GM10847 (cell line): Measurements from ENCODE around the gene MASP1.

Experiments
- POLR2A ChIP-seq: IDR thresholded peaks from 2 replicates; pipeline ENCODE4 v1.6.1; 2011; ENCODE audit not compliant: insufficient read length; ENCODE audit errors: extremely low read depth

MASP1 gene

DNA sequence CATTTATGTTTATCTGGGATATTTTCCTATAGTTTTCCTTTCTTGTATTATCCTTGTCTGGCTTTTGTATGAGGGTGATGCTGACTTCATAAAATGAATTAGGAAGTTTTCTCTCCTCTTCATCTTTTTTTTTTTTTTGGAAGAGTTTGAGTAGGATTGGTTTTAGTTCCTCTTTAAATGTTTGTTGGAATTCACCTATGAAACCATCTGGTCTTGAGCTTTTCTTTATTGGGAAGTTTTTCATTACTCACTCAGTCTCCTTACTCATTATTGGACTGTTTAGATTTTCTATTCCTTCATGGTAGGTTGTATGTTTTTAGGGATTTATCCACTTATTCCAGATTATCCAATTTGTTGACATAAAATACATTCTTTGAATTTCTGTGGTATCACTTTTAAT is 18.7 kb upstream of the MASP1 start:
- no peak for TF ChIP-seq POLR2A

DNA sequence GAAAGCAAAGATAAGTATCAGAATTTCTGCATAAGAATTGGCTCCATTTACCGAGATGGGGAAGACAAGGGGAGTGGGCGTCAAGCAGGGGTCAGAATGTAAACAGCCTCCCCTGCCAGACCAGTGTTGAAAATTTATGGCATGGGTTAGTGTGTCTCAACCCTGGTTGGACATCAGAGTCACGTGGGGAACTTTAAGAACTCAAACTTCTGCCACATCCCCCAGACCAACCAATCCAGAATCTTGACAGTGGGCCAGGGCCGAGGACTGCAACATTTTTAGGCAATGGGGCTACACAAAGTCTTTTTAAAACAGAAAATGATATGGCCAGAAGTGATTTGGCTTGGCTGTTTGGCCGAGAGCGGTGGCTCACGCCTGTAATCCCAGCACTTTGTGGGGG is 14.3 kb upstream of the MASP1 start:
- no peak for TF ChIP-seq POLR2A

DNA sequence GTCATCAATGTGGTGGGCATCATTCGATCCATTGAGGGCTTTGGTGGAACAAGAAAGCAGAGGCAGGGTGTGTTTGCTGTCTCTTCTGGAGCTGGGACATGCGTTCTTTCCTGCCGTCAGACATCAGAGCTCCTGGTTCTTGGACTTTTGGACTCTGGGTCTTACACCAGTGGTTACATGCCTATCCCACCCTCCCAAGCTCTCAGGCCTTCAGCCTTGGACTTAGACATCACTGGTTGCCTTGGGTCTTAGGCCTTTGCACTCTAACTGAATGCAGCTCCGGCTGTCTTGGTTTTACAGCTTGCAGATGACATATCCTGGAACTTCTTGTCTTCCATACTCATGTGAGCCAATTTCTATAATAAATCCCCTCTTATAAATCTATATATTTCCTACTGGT is 8.1 kb upstream of the MASP1 start:
- TF ChIP-seq POLR2A, result no peak

DNA sequence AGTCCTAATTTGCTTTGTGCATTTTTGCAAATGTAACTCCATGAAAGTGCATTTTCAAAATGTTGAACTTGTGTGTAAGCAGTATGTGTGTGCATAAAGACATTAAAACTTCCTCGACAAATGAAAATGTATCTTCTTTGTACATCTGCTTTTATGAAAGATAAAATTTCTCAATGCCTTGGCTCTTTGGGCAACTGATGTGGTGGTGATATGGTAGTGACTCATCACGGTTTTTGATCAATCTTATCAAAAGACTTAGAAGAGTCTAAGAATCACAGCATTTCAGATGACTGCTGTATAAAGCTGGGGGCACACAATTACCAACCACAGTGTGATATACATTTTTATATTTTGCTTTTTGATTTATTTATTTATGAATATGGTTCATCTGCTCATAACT is 5.4 kb upstream of the MASP1 start:
- TF ChIP-seq POLR2A, result no peak

DNA sequence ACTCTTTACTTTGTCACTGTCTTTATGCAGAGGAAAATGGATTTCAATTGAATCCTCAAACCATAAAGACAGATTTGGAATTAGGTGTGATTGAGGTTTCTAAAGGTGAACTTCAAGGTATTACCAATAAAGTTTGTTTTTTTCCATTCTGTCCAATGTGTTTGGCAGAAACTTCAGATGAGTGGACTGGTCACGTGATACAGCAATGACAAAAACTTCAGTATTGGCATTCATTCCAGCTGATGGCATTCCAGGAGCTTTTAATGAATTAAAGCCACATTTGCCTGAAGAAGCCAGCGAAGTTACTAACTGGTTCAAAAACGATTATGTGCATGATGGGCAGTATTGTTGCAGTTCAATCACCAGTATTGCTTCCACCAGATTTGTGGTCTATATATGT is 4.5 kb upstream of the MASP1 start:
- TF ChIP-seq POLR2A, result no peak

DNA sequence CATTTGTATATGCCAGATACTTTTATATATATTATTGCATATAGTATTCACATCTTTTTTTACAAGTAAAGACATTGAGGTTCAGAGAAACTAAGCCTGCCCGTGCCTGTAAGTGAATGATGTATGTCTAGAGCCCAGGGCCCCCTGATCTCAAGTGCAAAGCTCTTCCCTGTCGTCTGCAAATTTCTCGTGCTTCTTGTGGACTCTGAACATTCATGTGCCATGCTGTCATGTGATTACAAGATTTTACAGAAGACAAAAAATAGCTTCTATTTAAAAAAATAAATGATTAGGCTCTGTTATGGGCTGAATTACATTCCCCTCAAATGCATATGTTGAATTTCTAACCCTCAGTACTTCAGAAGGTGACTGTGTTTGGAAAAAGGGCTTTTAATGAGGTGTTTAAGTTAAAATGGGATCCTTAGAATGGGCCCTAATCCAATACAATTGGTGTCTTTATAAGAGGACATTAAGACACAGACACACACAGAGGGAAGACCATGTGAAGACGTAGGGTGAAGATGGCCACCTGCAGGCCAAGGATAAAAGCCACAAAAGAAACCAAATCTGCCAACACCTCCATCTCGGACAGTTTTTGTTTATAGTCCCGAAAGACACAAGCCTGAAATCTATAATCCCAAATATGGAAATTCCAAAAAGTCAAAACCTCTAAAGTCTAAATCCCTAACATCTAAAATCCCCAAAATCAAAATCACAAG is 3.9 kb upstream of the MASP1 start:
- TF ChIP-seq POLR2A, result no peak

DNA sequence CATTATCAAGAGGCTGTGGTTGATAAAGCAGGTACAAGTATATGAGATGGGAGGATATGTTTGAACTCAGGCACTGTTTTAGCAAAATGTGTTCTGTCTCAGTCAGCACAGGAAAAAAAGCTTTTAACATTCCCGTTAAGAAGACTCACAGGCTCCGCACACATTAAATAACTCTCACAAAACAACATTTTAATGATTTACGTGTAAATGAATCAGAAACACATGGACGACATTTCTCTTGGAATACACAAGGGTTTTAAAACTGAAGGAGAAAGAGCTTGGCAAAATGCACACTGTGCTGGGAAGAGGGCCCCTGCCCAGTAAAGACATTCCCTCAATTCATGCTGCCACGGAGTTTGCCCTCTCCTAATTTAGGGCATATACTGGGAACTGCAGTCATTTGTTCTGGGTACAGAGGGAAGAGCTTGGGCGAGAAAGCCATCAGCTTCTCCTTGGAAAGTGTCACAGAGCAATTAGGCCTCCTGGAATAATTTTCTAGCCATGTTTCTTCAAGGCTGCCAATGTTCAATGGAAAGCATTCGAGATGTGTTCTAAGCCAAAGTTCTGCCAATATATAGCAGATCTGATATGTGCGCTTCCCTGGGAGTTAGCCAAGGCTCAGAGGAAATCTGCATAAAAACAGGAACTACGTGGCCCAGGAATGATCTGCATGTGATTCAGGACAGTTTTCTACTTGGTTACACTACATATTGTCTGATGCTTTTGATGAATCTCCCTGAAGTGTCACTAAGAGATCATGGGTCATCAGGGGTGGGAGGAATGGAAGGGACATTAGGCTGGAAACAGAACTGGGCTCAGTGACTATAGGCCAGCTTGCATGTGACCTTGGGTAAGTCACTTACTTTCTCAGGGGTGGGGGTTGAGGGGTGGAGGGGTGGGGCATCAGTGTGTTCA is 2.2 kb upstream of the MASP1 start:
- TF ChIP-seq POLR2A, result no peak

DNA sequence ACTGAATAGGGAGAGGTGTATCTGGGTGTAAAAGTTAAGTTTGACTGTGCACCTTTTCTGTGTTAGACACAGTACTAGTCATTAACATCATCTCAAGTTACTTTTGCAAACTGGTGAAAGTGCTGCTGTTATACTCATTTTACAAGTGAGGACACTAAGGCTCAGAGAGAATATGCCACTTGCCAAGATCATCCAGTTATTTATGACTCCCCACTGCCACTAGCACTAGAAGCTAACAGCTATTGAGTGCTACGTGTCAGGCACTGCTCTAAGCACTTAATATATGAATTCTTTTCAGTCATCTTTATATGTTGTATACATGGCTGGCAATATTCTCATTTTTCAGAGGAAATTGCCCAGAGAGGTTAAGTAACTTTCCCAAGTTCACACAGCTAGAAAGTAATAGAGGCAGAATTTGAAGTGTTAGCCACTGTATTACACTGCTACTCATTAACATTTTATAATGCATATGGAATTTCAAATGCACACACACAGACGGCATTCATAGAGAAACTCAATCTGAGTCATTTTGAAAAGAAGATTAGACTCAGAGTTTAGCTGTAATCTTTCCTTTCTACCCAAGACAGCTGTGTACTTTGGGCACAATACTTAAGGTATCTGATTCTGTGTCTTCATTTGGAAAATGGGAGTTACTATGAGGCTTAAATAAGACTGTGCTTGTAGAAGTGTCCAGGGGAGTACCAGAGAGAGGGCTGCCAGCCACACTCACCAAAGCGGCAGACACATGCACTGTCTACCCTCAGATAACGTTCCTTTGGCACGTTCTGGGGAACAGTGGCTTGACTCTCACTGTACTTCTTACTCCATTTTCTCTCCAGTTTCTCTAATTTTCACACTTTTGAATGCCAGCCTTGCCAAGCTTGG is 1.3 kb upstream of the MASP1 start:
- TF ChIP-seq POLR2A, result no peak

DNA sequence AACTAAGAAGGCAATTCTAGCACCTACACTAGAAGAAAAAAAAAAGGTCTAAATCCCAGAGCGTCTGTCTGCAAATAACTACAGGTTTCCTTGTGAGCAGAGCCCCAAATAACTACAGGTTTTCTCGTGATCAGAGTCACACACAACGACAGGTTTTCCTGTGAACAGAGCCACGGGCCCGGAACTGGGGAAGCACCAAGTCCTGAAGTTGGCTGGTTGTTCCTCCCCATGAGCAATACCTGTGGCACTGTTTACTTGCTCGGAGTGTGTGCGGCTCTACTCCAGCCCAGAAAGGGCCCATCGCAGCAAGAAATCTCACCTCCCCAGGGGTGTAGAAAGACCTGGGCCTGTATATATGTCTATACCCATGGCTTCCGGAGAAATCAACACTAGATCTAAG is 644 bp upstream of the MASP1 start:
- TF ChIP-seq POLR2A, result no peak

DNA sequence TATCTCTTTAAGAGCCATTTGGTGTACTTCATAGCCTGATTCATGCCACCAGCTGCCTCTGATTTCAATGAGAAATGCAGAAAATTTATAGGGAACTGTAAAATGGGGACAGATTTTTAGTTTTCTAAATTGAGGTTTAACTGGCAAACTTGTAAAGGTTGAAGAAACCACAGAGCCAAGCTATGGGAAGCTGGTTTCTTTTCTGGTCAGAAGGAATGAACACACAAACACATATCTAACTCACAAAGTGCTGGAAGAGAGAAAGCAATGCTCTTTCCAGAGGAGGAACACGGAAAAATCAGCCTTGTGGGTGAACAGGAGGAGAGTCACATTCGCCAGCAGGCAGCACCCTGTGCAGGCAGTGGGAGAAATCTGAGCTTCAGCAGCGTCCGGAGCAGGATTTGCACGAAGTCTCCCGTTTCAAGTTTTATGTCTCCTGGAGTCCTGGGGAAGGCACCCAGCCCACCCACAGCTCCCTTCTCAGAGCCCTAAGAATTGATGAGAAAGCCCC is 481 bp downstream of the MASP1 start:
- TF ChIP-seq POLR2A, result no peak

DNA sequence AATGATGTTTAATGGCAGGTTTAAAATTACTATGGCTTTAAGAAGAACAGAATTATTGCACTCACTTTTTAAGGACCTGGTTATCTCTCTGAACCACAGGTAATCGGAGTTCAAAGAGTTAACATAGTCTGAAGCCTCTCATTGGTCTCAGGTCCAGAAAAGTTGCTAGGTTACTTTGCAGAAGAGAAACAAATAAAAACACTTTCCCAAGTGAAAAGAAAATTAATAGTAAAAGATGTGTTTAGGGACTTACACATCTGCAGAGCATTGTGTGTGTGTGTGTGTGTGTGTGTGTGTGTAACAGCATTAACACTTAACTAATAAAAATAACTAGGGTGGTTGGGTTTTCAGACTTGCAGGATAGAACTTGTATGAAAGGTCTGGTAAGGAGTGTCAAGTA is 1.0 kb downstream of the MASP1 start:
- no peak for TF ChIP-seq POLR2A

DNA sequence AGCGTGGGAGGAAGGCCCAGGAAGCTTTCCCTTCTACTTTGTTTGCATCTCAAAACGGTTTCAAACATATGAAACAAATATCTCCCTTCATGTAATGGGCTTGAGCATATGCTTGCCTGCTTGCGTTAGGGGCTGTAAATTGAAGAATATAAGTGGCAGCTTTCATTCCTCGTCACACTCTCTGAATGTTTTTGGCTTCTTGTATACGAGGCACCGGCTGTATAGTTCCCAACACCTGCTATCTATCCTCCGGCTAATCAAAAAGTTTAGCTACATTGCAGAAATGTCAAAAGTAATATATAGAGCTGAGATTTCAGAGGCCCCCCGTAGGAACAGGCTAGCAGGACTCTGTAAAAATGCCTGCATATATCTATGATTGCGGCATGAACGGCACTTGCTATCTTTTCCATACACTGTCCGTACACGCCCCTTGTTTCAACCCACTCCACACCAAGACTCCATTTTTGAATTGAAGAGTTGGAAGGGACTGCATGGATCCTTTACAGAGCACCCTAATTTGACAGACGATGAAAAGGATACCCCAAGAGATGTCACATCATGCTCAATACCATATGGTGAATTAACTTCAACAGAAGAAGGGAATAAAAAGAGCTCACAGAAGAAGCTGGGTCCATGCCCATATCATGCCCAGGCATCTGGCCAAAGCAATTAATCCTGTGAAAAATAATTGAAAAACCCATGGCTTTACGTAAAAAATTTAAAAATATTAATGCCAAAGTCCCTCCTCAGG is 2.5 kb downstream of the MASP1 start:
- TF ChIP-seq POLR2A, result no peak

DNA sequence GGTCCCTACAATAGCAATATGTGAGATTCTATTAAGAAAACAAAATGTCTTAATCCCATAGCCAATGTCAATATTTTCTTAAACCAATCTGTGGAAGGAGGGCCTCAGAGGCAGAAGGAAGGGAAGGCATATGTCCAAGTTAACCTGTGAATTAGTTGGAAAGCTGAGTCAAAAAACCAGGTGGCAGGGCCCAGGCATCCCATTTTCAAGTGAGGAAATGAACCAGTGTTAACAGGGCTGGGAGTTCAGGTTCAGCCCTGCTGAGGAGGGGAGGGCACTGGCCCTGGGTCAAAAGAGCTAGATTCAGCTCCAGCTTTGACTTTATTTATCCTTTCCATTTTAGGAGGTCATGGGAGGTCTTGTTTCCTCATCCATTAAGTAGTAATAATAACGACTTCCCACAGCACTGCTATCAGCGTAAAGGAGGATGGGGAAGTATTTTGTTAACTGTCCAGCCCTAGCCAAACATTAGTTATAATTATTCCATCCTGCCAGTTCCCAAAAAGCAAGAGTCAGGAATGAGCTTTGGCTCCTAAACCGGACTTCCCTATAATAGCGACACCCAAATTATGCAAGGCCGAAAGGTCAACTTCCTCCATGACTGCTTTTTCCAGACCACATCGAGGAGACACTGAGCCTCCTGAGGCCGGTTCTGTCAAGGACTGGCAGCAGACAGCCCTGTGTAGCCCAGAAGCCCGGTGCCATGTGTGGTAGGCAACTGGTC is 3.2 kb downstream of the MASP1 start:
- no peak for TF ChIP-seq POLR2A

DNA sequence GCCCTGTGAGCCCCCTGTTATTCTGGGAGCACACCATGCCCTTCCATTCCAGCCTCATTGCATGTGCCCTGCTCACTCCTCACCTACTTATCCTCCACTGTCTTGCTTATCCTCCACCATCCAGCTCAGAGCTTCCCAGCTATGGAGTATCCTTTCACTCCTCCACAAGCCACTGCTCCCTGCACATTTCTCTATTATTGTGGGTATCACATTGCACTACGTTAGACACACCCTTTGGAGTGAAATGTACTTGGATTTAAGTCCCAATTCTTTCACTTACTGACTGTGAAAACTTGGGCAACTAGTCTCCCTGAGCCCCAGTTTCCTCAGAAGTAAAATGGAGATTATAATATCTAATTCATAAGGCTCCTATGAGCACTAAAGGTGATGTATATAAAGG is 4.3 kb downstream of the MASP1 start:
- no peak for TF ChIP-seq POLR2A
